ENCODE results near the gene TRIM47. TPM values are rescaled to one million over a fixed set of nuclear protein-coding genes. Genes with fewer than 3 reads are reported as not detected.

The TRIM47 gene
- total RNA-seq, 6 experiments from 2014 or later = 1.0 to 2.3 (median 1.5) TPM

GRCh38 chr17:75876190-75876937, 2.0 kb downstream of the TRIM47 start:
- TF ChIP-seq CTCF (IDR thresholded peaks at IDR 0.05) = no peak
- no peak for DNase-seq
- H3K9me3 Mint-ChIP-seq = no peaks in the 10 kb centered on the region
- H3K36me3 Mint-ChIP-seq (ENCODE audit: low read depth) = no peaks in the 10 kb centered on the region
- peak overlapping the region; percentile 88 for H3K4me3 Mint-ChIP-seq
- H3K27ac Mint-ChIP-seq = peak overlapping the region; percentile 84
- peaks cover 25% of the 10 kb centered on the region for H3K4me1 Mint-ChIP-seq (ENCODE audit: low read depth)
- peaks cover 2% of the 10 kb centered on the region; the same call in 1 of the 2 replicates for H3K27me3 Mint-ChIP-seq (ENCODE audit: insufficient read depth)

GRCh38 chr17:75875940-75876189, 2.5 kb downstream of the TRIM47 start:
- H3K9me3 Mint-ChIP-seq = no peaks in the 10 kb centered on the region
- no peaks in the 10 kb centered on the region for H3K36me3 Mint-ChIP-seq (ENCODE audit: low read depth)
- H3K4me3 Mint-ChIP-seq = no peak overlapping the region
- no peak overlapping the region for H3K27ac Mint-ChIP-seq
- no peak for TF ChIP-seq CTCF (IDR thresholded peaks at IDR 0.05)
- H3K27me3 Mint-ChIP-seq (ENCODE audit: insufficient read depth) = peaks cover 2% of the 10 kb centered on the region; the same call in 1 of the 2 replicates
- no peak for DNase-seq
- peaks cover 25% of the 10 kb centered on the region for H3K4me1 Mint-ChIP-seq (ENCODE audit: low read depth)

GRCh38 chr17:75875182-75875939, 3.0 kb downstream of the TRIM47 start:
- TF ChIP-seq CTCF (IDR thresholded peaks at IDR 0.05) = no peak
- DNase-seq = no peak
- peaks cover 25% of the 10 kb centered on the region for H3K4me1 Mint-ChIP-seq (ENCODE audit: low read depth)
- H3K9me3 Mint-ChIP-seq = no peaks in the 10 kb centered on the region
- no peak overlapping the region for H3K27ac Mint-ChIP-seq
- H3K27me3 Mint-ChIP-seq (ENCODE audit: insufficient read depth) = peaks cover 2% of the 10 kb centered on the region; the same call in 1 of the 2 replicates
- H3K4me3 Mint-ChIP-seq = no peak overlapping the region
- H3K36me3 Mint-ChIP-seq (ENCODE audit: low read depth) = no peaks in the 10 kb centered on the region

- H3K27ac Mint-ChIP-seq = no peak overlapping the region
- H3K4me1 Mint-ChIP-seq (ENCODE audit: low read depth) = peaks cover 27% of the 10 kb centered on the region
- H3K9me3 Mint-ChIP-seq = no peaks in the 10 kb centered on the region
- no peaks in the 10 kb centered on the region for H3K36me3 Mint-ChIP-seq (ENCODE audit: low read depth)
- no peaks in the 10 kb centered on the region; the same call in 1 of the 2 replicates for H3K27me3 Mint-ChIP-seq (ENCODE audit: insufficient read depth)
- no peak for DNase-seq
- no peak for TF ChIP-seq CTCF (IDR thresholded peaks at IDR 0.05)
- no peak overlapping the region for H3K4me3 Mint-ChIP-seq
These were observed 3.8 kb downstream of the TRIM47 start for GRCh38 chr17:75874323-75875181.

- Mint-ChIP-seq H3K9me3 (no peaks in the 10 kb centered on the region), H3K4me1 (ENCODE audit: low read depth) (peaks cover 35% of the 10 kb centered on the region), H3K27me3 (ENCODE audit: insufficient read depth) (no peaks in the 10 kb centered on the region; the same call in 1 of the 2 replicates), H3K27ac (no peak overlapping the region; the same call in 1 of the 2 replicates), H3K4me3 (no peak overlapping the region), H3K36me3 (ENCODE audit: low read depth) (no peaks in the 10 kb centered on the region)
- DNase-seq = no peak
- no peak for TF ChIP-seq CTCF (IDR thresholded peaks at IDR 0.05)
These were observed 4.6 kb downstream of the TRIM47 start for GRCh38 chr17:75873587-75874322.

Data from HFFc6 (cell line).